Placental pericyte (primary cell): ENCODE results near the gene PFKL. TPM values are rescaled to one million over a fixed set of nuclear protein-coding genes. Genes with fewer than 3 reads are reported as not detected.

Experiments used
- total RNA-seq: library from RNA; depleted of rRNA; stranded (reverse); fragments of >200 nt; gene quantifications from 2 replicates; pipeline ENCODE4 v1.2.3, GENCODE V29; 2012

Gene PFKL
- total RNA-seq, result 123 and 133 TPM in 2 replicates

GRCh38 chr21:44299458-44300261 is at the start of gene PFKL:
Gene PFKL (plus strand): TSS chr21:44300053. CDS start chr21:44300106, 53 bp downstream.

DNA sequence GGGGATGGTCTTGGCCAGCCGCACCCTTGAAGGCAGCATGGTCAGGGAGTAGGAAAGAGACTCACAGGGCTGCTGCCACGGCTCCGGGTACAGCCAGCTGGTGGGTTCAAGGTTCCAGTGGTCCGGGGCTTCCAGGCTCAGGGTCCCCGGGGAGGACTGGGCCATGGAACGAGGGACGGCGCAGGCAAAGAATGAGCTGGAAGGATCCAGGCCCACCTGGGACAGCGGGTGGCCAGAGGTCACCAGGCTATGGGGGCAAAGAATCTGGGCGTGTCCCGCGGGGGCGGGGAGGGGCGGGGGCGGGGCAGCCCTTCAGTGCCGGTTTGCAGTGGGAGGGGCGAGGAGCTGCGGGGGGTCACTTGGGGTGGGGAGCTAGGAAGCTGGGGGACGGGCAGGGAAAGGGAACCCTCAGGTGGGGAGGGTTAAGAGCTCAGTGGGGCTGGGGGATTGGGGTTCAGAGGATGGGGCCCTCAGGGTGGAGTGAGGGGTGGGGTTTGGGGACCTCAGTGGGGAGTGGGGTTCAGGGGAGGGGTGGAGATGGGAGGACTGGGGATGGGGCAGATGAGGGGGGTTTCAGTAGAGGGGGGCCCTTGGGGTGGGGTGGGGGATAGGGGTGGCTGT is 38.1 kb upstream of the PFKL start, which contains the start of gene DNMT3L:
TSS of gene DNMT3L (minus strand) at position 223 of the 621 bp plus-strand sequence. CDS start 638 bp downstream, outside the sequence.

DNA sequence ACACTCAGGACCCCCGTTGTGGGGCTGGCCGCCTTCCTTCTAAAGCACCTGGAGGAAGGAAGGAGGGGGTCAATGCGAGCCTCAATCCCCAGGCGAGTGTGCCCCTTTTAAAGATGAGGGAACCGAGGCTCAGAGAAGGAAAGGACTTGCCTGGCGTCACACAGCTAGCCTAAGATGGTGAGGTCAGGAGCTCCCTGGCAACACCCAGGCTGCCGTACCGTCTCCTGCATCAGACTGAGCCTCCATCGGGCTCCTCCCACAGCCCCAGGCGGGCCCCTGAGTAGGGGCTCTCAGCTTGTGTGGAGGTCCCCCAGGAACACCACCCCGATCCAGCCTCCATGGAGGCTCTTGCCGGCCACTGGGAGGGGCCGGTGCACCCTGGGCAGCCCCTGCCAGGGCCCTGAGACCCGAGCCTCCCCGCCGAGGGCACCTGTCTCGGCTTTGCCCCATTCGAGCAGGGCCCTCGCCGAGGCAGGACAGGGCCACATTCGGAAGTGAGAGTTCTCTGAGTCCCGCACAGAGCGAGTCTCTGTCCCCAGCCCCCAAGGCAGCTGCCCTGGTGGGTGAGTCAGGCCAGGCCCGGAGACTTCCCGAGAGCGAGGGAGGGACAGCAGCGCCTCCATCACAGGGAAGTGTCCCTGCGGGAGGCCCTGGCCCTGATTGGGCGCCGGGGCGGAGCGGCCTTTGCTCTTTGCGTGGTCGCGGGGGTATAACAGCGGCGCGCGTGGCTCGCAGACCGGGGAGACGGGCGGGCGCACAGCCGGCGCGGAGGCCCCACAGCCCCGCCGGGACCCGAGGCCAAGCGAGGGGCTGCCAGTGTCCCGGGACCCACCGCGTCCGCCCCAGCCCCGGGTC is 14.5 kb upstream of the PFKL start, which contains the start of gene AIRE:
TSS of gene AIRE (plus strand) at position 739 of the 855 bp plus-strand sequence. CDS start 131 bp downstream, outside the sequence.

DNA sequence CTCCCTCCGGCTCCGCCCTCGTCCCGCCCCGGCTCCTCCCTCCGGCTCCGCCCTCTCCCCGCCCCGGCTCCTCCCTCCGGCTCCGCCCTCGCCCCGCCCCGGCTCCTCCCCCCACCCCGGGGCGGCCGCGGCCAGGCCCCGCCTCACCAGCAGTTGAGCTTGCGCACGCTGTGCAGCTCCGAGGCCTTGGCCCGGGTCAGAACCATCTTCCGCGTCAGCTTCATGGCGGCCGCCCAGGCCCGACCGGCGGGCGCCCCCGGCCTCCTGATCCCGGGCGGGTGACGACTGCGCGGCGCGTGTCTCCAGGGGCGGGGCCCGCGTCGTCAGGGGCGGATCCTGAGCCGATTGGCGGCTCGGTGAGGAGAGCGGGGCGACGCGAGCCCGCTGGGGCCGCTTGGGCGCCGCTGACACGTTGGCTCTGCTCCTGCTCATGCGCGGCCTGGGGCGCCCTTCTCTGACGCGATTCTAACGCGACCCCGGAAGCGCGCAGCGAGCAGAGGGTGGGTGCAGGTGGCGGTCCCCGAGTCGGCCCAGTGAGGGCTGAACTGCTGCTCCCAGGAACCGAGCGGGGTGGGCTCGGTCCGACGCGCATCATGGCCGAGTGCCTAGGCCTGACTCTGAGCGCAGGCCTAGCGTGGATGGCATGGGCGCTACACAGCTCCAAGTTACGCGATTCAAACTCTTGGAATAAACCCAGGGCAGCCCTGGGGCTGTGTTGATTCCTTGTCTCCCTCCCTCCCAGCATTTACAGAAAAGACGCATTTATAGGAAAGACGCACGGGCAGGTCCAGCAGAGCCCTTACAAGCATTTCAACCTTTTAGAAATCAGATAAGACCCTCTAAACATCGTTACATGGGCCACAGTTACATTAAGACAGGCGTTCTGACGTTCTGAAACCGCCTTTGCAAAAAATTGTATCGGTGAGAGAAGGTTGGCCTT is 39.4 kb downstream of the PFKL start, which contains the start of gene CFAP410:
TSS of gene CFAP410 (minus strand) at position 420 of the 940 bp plus-strand sequence. CDS start at position 224, 196 bp downstream.

GRCh38 chr21:44353191-44353970 is 53.5 kb downstream of the PFKL start, which contains the start of gene TRPM2:
Gene TRPM2 (plus strand): TSS chr21:44353621. CDS start chr21:44353701, 80 bp downstream.

Other genes starting within 250 kb of the PFKL start
- gene PWP2, start 192.7 kb upstream of the PFKL start, total RNA-seq, result 1.8 and 35.1 TPM in 2 replicates
- 15.1 and 25.1 TPM in 2 replicates for gene GATD3, start 166.4 kb upstream of the PFKL start, total RNA-seq
- gene ICOSLG, start 59.1 kb upstream of the PFKL start, total RNA-seq, result 0.57 and 1.1 TPM in 2 replicates
- not detected in 2 replicates for gene DNMT3L, start 38.2 kb upstream of the PFKL start, total RNA-seq
- gene AIRE, start 14.2 kb upstream of the PFKL start, total RNA-seq, result not detected in 2 replicates
- 10.0 and 20.1 TPM in 2 replicates for gene CFAP410, start 39.3 kb downstream of the PFKL start, total RNA-seq
- gene TRPM2, start 53.6 kb downstream of the PFKL start, total RNA-seq, result under 0.01 and 0.29 TPM in 2 replicates
- gene LRRC3, start 155.5 kb downstream of the PFKL start, total RNA-seq, result 0.29 and 0.66 TPM in 2 replicates
- gene KRTAP10-1, start 240.1 kb downstream of the PFKL start, total RNA-seq, result not detected in 2 replicates